ENCODE results near the gene UBLCP1.
"Not testable (repeated sequence)": the region's sequence is repeated elsewhere in the genome, so short reads cannot be mapped to it uniquely, and the experiment has no call there.

UBLCP1 gene

GRCh38 chr5:159262859-159263568 is at the start of gene UBLCP1:
Gene UBLCP1 (plus strand): TSS chr5:159263290. CDS start chr5:159268916, 5,626 bp downstream.
- ATAC-seq, result peak; percentile 91
- DNase-seq, result peak; percentile 80
- H3K27ac Mint-ChIP-seq, result peak within 1 kb of the TSS; percentile 100
- H3K9me3 Mint-ChIP-seq, result peaks cover 12% of the 10 kb centered on the region
- peaks cover 38% of the 10 kb centered on the region for H3K4me1 Mint-ChIP-seq
- H3K36me3 Mint-ChIP-seq (ENCODE audit: low read depth), result peaks cover 39% of the 10 kb centered on the region
- H3K4me3 Mint-ChIP-seq, result peak within 1 kb of the TSS; percentile 100
- H3K27me3 Mint-ChIP-seq, result no peaks in the 10 kb centered on the region

DNA sequence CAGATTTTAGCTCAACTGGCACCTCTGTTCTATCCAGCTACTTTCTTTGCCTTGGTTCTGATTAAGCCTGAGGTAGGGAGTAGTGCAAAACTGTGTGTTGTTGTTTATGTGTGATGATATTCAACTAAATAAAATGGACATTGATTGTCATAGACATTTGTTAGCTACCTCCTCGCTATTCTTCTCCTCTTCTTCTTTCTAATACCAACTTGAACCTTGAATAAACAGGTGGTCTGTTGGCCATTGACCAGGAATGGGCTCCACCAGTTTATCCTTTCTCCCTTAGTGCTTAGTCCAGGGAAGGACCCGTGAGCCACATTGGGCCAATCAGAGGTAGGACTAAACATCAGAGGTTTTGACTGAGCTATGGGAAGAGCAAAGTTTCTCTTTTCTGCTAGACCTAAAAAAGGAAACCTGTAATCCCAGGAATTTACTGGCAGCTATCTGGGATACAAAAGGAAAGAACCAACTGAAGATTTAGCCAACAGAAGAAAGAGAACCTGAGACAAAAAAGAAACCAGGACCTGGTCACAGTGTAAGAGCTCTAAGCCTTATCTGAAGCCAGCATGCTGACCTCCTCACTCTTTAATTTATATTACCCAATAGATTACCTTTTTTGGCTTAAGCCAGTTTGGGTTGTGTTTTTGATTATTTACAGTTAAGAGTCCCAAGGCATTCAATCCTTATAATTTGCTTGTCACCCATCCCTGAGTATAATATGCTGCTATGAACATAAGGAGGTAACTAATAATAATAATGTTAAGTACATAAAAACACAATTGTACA is 48.4 kb upstream of the UBLCP1 start:
- Mint-ChIP-seq H3K9me3 (no peaks in the 10 kb centered on the region), H3K27ac (no peak overlapping the region), H3K27me3 (no peaks in the 10 kb centered on the region), H3K4me3 (no peak overlapping the region), H3K4me1 (peaks cover 41% of the 10 kb centered on the region), H3K36me3 (ENCODE audit: low read depth) (peaks cover 3% of the 10 kb centered on the region)
- ATAC-seq, result no peak
- DNase-seq, result no peak

- Mint-ChIP-seq H3K27ac (no peak overlapping the region), H3K4me3 (no peak overlapping the region), H3K9me3 (no peaks in the 10 kb centered on the region), H3K27me3 (no peaks in the 10 kb centered on the region), H3K4me1 (peaks cover 32% of the 10 kb centered on the region), H3K36me3 (ENCODE audit: low read depth) (no peaks in the 10 kb centered on the region)
- DNase-seq (no peak), ATAC-seq (no peak)
Measured at GRCh38 chr5:159215886-159216285, 47.2 kb upstream of the UBLCP1 start.

DNA sequence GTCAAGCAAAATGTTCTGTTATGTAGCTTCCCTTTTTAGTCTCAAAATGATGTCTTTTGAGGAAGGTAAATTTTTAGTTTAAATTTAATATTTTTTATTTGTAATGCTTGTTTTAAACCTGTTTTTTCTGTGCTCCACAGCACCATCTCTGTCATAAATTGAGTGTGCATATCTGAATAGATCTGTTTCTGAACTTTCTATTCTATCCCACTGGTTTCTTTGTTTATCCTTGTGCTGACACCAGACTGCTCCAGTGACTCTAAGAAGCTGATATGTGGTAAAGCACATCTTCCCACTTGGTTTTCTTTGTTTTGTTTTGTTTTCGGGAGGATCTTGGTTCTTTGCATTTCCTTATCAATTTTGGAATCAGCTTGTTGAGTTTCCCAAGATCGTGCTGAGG is 46.6 kb upstream of the UBLCP1 start:
- no peak overlapping the region for H3K4me3 Mint-ChIP-seq
- ATAC-seq, result no peak
- H3K27me3 Mint-ChIP-seq, result no peaks in the 10 kb centered on the region
- H3K36me3 Mint-ChIP-seq (ENCODE audit: low read depth), result no peaks in the 10 kb centered on the region
- H3K9me3 Mint-ChIP-seq, result no peaks in the 10 kb centered on the region
- DNase-seq, result no peak
- no peak overlapping the region for H3K27ac Mint-ChIP-seq
- H3K4me1 Mint-ChIP-seq, result peaks cover 27% of the 10 kb centered on the region

DNA sequence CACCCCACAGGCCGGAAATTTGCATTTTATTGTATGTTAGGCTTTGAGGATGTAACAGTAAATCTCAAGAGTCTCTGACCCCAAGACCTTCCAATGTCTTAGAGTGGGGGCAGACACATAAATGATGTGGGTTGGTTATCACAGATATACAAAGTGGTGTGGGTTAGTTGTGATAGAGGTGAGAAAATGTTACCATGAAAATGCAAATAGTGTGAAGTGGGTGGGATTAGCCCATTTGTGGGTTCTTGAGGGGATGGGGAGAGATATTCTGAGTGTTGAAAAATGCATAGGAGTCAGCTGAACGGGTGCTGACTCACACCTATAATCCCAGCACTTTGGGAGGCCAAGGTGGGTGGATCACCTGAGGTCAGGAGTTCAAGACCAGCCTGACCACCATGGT is 45.9 kb upstream of the UBLCP1 start:
- Mint-ChIP-seq H3K27me3 (no peaks in the 10 kb centered on the region), H3K9me3 (no peaks in the 10 kb centered on the region), H3K4me3 (no peak overlapping the region), H3K4me1 (peaks cover 19% of the 10 kb centered on the region), H3K27ac (no peak overlapping the region), H3K36me3 (ENCODE audit: low read depth) (no peaks in the 10 kb centered on the region)
- ATAC-seq (peak; percentile 68), DNase-seq (no peak)

GRCh38 chr5:159218595-159219023 is 44.5 kb upstream of the UBLCP1 start:
- H3K9me3 Mint-ChIP-seq, result no peaks in the 10 kb centered on the region
- no peak overlapping the region for H3K4me3 Mint-ChIP-seq
- no peak overlapping the region for H3K27ac Mint-ChIP-seq
- peaks cover 3% of the 10 kb centered on the region for H3K27me3 Mint-ChIP-seq
- DNase-seq (no peak), ATAC-seq (no peak)
- H3K4me1 Mint-ChIP-seq, result peaks cover 12% of the 10 kb centered on the region
- H3K36me3 Mint-ChIP-seq (ENCODE audit: low read depth), result no peaks in the 10 kb centered on the region

GRCh38 chr5:159220206-159220605 is 42.9 kb upstream of the UBLCP1 start:
- no peaks in the 10 kb centered on the region for H3K36me3 Mint-ChIP-seq (ENCODE audit: low read depth)
- H3K4me3 Mint-ChIP-seq, result no peak overlapping the region
- H3K9me3 Mint-ChIP-seq, result no peaks in the 10 kb centered on the region
- DNase-seq, result no peak
- H3K27ac Mint-ChIP-seq, result no peak overlapping the region
- peaks cover 3% of the 10 kb centered on the region for H3K27me3 Mint-ChIP-seq
- ATAC-seq, result no peak
- peaks cover 12% of the 10 kb centered on the region for H3K4me1 Mint-ChIP-seq

DNA sequence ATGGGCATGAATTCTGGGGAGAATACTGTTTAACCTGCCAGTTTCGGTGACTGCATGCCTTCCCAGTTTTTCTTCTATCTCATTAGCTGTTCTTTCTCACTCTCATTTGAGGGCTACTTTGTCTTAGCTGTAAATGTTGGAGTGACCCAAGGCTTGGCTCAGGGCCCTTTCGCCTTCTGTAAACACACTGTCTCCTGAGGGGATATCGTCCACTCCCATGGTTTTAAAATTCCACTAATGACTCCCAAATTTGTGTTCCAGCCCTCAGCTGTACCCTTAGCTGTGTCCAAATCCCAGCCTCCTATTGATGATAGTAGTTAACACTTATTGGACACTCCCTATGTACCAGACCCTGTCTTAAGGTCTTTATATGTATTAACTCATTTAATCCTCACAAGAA is 39.6 kb upstream of the UBLCP1 start:
- no peak overlapping the region for H3K4me3 Mint-ChIP-seq
- H3K27ac Mint-ChIP-seq, result no peak overlapping the region
- no peaks in the 10 kb centered on the region for H3K9me3 Mint-ChIP-seq
- no peak for ATAC-seq
- peaks cover 6% of the 10 kb centered on the region for H3K4me1 Mint-ChIP-seq
- no peak for DNase-seq
- peaks cover 3% of the 10 kb centered on the region for H3K27me3 Mint-ChIP-seq
- no peaks in the 10 kb centered on the region for H3K36me3 Mint-ChIP-seq (ENCODE audit: low read depth)

GRCh38 chr5:159224471-159224870 is 38.6 kb upstream of the UBLCP1 start:
- H3K4me3 Mint-ChIP-seq, result no peak overlapping the region
- H3K4me1 Mint-ChIP-seq, result peaks cover 3% of the 10 kb centered on the region
- H3K36me3 Mint-ChIP-seq (ENCODE audit: low read depth), result no peaks in the 10 kb centered on the region
- no peak for ATAC-seq
- DNase-seq, result no peak
- H3K27me3 Mint-ChIP-seq, result peaks cover 3% of the 10 kb centered on the region
- H3K9me3 Mint-ChIP-seq, result no peaks in the 10 kb centered on the region
- H3K27ac Mint-ChIP-seq, result no peak overlapping the region

DNA sequence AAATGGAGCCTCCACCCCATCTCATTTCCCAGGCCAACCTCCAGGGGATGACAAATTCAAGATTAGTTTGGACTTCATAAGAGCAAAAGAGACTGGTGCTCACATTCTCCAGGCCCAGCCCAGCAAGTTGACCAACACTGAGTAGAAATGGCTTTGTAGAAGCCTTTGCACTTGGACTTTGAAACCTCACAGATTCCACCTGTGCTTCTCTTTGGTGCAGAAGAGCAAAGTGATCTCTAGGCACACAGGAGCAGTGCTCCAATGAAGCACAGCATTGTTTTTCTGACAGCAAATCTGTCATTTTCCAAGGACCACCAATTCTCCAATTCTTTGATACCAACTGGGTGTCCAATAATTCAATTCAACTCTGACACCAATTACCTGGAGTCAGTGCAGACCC is 36.6 kb upstream of the UBLCP1 start:
- no peak overlapping the region for H3K4me3 Mint-ChIP-seq
- no peak overlapping the region for H3K27ac Mint-ChIP-seq
- no peaks in the 10 kb centered on the region for H3K9me3 Mint-ChIP-seq
- no peak for ATAC-seq
- DNase-seq, result no peak
- no peaks in the 10 kb centered on the region for H3K4me1 Mint-ChIP-seq
- H3K36me3 Mint-ChIP-seq (ENCODE audit: low read depth), result no peaks in the 10 kb centered on the region
- H3K27me3 Mint-ChIP-seq, result peaks cover 3% of the 10 kb centered on the region

DNA sequence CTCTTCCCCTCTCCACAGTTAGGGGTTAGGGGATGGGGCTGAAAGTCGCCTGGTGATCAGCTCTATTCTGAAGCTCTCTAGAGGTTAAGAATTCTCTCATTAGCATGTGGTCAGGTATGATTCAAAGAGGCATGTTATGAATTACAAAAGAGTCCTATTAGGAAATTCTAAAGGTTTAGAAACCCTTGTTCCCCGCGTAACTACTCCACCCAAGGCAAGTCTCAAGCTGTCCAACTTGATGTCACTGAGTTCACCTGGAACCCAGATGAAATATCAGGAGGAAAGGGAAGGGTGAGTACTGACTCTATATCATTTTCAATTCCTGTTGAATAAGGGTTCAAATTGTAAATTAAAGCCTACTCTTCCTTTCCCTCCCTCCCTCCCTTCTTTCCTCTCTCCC is 35.6 kb upstream of the UBLCP1 start:
- Mint-ChIP-seq H3K9me3 (no peaks in the 10 kb centered on the region), H3K27ac (no peak overlapping the region), H3K4me1 (no peaks in the 10 kb centered on the region), H3K27me3 (peaks cover 1% of the 10 kb centered on the region), H3K4me3 (no peak overlapping the region), H3K36me3 (ENCODE audit: low read depth) (no peaks in the 10 kb centered on the region)
- no peak for ATAC-seq
- no peak for DNase-seq

GRCh38 chr5:159228097-159228496 is 35.0 kb upstream of the UBLCP1 start:
- DNase-seq; H3K4me3 Mint-ChIP-seq; H3K9me3 Mint-ChIP-seq; H3K36me3 Mint-ChIP-seq (ENCODE audit: low read depth); H3K27ac Mint-ChIP-seq; ATAC-seq; H3K27me3 Mint-ChIP-seq; H3K4me1 Mint-ChIP-seq: not testable (repeated sequence)

DNA sequence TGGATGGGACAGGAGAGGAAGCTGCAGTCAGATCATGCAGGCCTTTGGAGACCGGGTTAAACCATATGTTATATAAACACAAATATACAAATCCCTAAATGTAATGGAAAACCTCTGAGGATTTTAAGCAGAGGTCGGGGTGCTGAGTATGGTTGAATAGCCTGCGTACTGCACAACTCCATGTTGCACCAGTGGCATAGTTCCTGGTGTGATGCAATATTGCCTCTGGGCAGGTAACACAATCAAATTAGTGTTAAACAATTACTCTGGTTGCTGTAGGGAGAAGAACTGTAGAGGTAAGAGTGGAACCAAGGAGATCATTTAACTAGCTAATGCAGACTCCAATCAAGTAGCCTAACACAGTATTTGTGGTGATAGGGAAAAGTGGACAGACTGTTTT is 32.4 kb upstream of the UBLCP1 start:
- Mint-ChIP-seq H3K4me3 (no peak overlapping the region), H3K9me3 (no peaks in the 10 kb centered on the region), H3K27me3 (no peaks in the 10 kb centered on the region), H3K36me3 (ENCODE audit: low read depth) (no peaks in the 10 kb centered on the region), H3K27ac (no peak overlapping the region), H3K4me1 (no peaks in the 10 kb centered on the region)
- DNase-seq (no peak), ATAC-seq (no peak)

DNA sequence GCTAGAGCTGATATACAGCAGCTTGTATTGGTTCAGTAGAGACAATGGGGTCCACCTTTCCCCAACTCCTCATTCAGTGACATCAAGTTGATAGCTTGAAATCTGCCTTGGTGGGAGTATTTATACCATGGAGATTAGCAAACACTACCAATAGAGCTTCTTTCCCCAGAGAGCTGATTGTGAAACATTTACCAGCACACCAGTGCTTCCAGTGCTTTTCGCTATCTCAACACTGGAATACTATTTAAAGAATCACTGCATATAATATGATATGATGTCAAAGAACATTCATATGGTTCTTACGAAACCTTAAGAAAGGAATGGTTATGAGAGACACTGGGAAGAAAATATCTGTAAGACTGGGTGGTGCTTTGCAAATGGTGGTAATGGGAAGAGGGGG is 31.9 kb upstream of the UBLCP1 start:
- no peaks in the 10 kb centered on the region for H3K4me1 Mint-ChIP-seq
- no peak overlapping the region for H3K27ac Mint-ChIP-seq
- no peak for DNase-seq
- H3K4me3 Mint-ChIP-seq, result no peak overlapping the region
- no peaks in the 10 kb centered on the region for H3K9me3 Mint-ChIP-seq
- H3K36me3 Mint-ChIP-seq (ENCODE audit: low read depth), result no peaks in the 10 kb centered on the region
- ATAC-seq, result no peak
- no peaks in the 10 kb centered on the region for H3K27me3 Mint-ChIP-seq

DNA sequence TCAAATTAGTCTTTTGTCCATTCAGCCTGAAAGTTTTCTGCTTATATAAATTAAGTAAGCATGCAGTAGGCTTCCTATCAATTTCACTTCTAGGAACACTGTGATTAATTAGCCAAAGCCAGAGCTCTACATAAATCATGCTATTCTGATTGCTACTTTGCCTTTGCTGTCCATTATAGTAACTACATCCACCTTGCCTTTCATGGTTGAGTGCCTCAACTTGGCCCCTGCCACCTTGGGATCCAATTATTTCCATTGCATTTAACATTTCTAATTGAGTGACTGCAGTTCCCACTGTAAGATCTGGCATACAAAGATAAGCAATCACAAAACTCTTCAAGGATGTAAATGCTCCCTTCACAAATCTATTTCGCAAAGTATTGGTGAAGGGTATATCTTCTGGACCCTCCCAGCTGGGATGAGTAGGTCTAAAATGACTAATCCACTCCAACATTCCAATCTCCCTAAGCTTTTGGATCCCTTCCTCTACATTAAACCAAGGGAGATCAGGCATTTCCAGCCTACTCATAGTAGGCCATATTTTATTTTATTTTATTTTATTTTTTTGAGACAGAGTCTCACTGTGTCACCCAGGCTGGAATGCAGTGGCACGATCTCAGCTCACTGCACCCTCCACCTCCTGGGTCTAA is 27.1 kb upstream of the UBLCP1 start:
- ATAC-seq; H3K27me3 Mint-ChIP-seq; H3K9me3 Mint-ChIP-seq; DNase-seq; H3K27ac Mint-ChIP-seq; H3K4me3 Mint-ChIP-seq; H3K36me3 Mint-ChIP-seq (ENCODE audit: low read depth): not testable (repeated sequence)
- peaks cover 15% of the 10 kb centered on the region for H3K4me1 Mint-ChIP-seq
